Transverse colon (tissue), 4 donors: ENCODE data around the gene SOCS1. TPM values are rescaled to one million over a fixed set of nuclear protein-coding genes. Genes with fewer than 3 reads are reported as not detected.
A peak's percentile ranks its signal among the peaks of the same experiment; 100 is the strongest.

Experiments
- DNase-seq: peaks from one replicate; pipeline ENCODE4 v3.0.0-alpha.2; 2019
- H3K27ac ChIP-seq, 4 donors: fragments of 200-600 bp; sonication (generic); 2 replicates each; pipeline ENCODE4 v1.5.1; 2016 to 2018; ENCODE audit warnings: inconsistent platforms in 4 of 4
- H3K27me3 ChIP-seq: fragments of 200-600 bp; sonication (generic); 2 replicates; pipeline ENCODE4 v1.5.1; 2017; ENCODE audit warnings: inconsistent platforms
- H3K36me3 ChIP-seq, 4 donors: fragments of 200-600 bp; sonication (generic); 2 replicates each; pipeline ENCODE4 v1.5.1; 2017 to 2019; ENCODE audit warnings: inconsistent platforms in 4 of 4
- H3K4me1 ChIP-seq, 4 donors: fragments of 200-600 bp; sonication (generic); 2 replicates each; pipeline ENCODE4 v1.5.1; 2017 to 2020; ENCODE audit warnings: inconsistent platforms in 4 of 4
- H3K4me3 ChIP-seq, 4 donors: fragments of 200-600 bp; sonication (generic); 1 replicate in 1 of 4; 2 replicates in 3 of 4; pipeline versions ENCODE4 v1.5.1 to v1.6.1; 2017 to 2019; ENCODE audit warnings: inconsistent platforms in 4 of 4
- H3K9me3 ChIP-seq, 2 donors: fragments of 200-600 bp; sonication (generic); 2 replicates each; pipeline ENCODE4 v1.5.1; 2017 to 2019; ENCODE audit warnings: inconsistent platforms in 2 of 2
- EP300 ChIP-seq: sonication (generic); formaldehyde crosslinking; IDR thresholded peaks from one replicate; pipeline ENCODE4 v1.6.1; 2017; ENCODE audit warnings: antibody characterized with exemption, low read depth
- POLR2A ChIP-seq: fragments of 450-650 bp; IDR thresholded peaks from one replicate; pipeline ENCODE4 v1.6.1; 2016; ENCODE audit warnings: antibody characterized with exemption, mild to moderate bottlenecking, moderate library complexity
- POLR2AphosphoS5 ChIP-seq, 3 donors: sonication (generic); formaldehyde crosslinking; IDR thresholded peaks; one replicate each; pipeline ENCODE4 v1.6.1; 2016; ENCODE audit warnings: antibody characterized with exemption in 3 of 3
- WGBS, 2 donors: methylation state at CpG; one replicate each; pipeline ENCODE4 v1.1.5; 2018; ENCODE audit warnings: low coverage in 1 of 2; 5-methylcytosine and 5-hydroxymethylcytosine counted together
- in situ Hi-C, 4 donors: fragments of 200-750 bp; cut with MboI; loops; one replicate each; pipeline versions ENCODE4 v1.15.0 to v1.15.1; 2017; ENCODE audit warnings: low sequenced_read_pairs in 3 of 4, low pct_ligation_motif_present in 1 of 4, low pct_unique_long_range_greater_than_20kb in 1 of 4
- intact Hi-C: fragments of 100-400 bp; cut with DNase I; formaldehyde crosslinking; loops from one replicate; pipeline ENCODE4 v1.15.1; 2023; ENCODE audit warnings: low total_unique reads
- total RNA-seq, 4 donors: library from RNA; depleted of rRNA; stranded (reverse); fragments of >200 nt; gene quantifications; one replicate each; pipeline ENCODE4 v1.1.0, GENCODE V29; 2016
- TF ChIP-seq, protein P1 (sequence below), 5 experiments: fragments of 200-600 bp in 3 of 5; fragments of 450-650 bp in 2 of 5; sonication (generic) in 3 of 5; IDR thresholded peaks; 1 replicate in 2 of 5; 2 replicates in 3 of 5; pipeline ENCODE4 v1.5.1; 2016 to 2017; ENCODE audit warnings: antibody characterized with exemption in 5 of 5, inconsistent platforms in 3 of 5, mild to moderate bottlenecking in 2 of 5, moderate library complexity in 1 of 5

SOCS1 gene
- total RNA-seq, 4 donors from 2014 or later: 2.2 to 17.6 (median 10.8) TPM

DNA sequence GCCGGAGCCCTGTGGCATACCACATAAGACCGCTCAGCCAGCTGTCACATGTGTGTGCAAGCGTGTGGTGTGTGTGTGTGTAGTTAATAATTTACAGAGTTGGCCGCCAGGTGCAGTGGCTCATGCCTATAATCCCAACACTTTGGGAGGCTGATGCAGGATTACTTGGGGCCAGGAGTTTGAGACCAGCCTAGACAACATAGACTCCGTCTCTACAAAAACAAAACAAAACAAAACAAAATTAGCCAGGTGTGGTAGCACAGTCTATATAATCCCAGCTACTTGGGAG lies 20.4 kb downstream of the SOCS1 start:
- 62 to 75% methylated on average over 1 to 5 of the region's 5 CpGs for WGBS, 2 donors
- in situ Hi-C loops: no loop called here
- peak; percentile 43 for DNase-seq

DNA sequence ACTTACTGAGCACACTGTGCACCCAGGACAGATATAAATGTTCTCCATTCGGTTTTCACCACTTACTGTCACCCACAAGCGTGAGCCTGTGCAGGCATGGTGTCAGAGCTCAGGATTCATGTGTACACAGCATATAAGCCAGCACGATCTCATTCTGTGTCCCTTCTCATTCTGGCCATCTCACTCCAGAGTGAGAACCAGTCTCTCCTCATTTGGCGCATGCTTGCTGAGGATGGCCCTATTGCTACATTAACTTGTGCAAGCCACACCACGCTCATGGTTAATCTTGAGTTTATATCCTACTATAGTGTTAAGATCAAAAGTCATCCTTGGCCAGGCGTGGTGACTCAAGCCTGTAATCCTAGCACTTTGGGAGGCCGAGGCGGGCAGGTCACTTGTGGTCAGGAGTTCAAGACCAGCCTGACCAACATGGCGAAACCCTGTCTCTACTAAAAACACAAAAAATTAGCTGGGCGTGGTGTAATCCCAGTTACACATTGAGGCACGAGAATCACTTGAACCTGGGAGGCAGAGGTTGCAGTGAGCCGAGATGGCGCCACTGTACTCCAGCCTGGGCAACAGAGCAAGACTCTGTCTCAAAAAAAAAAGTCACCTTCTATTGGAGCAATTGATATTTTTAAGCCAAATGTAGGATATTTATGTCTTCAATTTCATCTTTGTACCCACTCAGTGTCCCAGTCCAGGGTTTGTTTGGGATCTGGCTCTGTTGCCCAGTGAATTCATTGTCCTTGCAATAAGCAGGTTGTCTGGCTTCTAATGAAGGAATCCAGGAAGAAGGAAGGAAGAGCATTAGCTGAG lies 20.9 kb downstream of the SOCS1 start:
- no peaks in the 10 kb centered on the region for H3K9me3 ChIP-seq
- no peak for DNase-seq
- no peaks in the 10 kb centered on the region for H3K27me3 ChIP-seq
- H3K4me3 ChIP-seq: no peak overlapping the region
- no peak for TF ChIP-seq EP300
- TF ChIP-seq POLR2AphosphoS5 (IDR thresholded peaks at IDR 0.05): no peak
- TF ChIP-seq POLR2A: peak; percentile 14
- TF ChIP-seq, protein P1, sequence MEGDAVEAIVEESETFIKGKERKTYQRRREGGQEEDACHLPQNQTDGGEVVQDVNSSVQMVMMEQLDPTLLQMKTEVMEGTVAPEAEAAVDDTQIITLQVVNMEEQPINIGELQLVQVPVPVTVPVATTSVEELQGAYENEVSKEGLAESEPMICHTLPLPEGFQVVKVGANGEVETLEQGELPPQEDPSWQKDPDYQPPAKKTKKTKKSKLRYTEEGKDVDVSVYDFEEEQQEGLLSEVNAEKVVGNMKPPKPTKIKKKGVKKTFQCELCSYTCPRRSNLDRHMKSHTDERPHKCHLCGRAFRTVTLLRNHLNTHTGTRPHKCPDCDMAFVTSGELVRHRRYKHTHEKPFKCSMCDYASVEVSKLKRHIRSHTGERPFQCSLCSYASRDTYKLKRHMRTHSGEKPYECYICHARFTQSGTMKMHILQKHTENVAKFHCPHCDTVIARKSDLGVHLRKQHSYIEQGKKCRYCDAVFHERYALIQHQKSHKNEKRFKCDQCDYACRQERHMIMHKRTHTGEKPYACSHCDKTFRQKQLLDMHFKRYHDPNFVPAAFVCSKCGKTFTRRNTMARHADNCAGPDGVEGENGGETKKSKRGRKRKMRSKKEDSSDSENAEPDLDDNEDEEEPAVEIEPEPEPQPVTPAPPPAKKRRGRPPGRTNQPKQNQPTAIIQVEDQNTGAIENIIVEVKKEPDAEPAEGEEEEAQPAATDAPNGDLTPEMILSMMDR (IDR thresholded peaks at IDR 0.05): no peak
- peak overlapping the region in 1 of 4 donors; percentile 41 for H3K27ac ChIP-seq
- in situ Hi-C loops: no loop called here
- H3K36me3 ChIP-seq: no peaks in the 10 kb centered on the region
- WGBS, 2 donors: 84 to 85% methylated on average over 6 to 13 of the region's 13 CpGs
- H3K4me1 ChIP-seq: peaks cover 0 to 11% (median 5%) of the 10 kb centered on the region in 4 donors
- intact Hi-C loops: no loop called here

More for the DNA sequence above, 20.4 kb downstream of the SOCS1 start:
- TF ChIP-seq, protein P1 (IDR thresholded peaks at IDR 0.05): no peak
- no peak for TF ChIP-seq EP300
- TF ChIP-seq POLR2A: no peak
- no peak for TF ChIP-seq POLR2AphosphoS5 (IDR thresholded peaks at IDR 0.05)
- no peak overlapping the region for H3K27ac ChIP-seq
- H3K4me1 ChIP-seq: peaks cover 0 to 11% (median 5%) of the 10 kb centered on the region in 4 donors
- intact Hi-C loops: no loop called here
- H3K9me3 ChIP-seq: no peaks in the 10 kb centered on the region
- H3K27me3 ChIP-seq: no peaks in the 10 kb centered on the region
- H3K36me3 ChIP-seq: no peaks in the 10 kb centered on the region
- no peak overlapping the region for H3K4me3 ChIP-seq

DNA sequence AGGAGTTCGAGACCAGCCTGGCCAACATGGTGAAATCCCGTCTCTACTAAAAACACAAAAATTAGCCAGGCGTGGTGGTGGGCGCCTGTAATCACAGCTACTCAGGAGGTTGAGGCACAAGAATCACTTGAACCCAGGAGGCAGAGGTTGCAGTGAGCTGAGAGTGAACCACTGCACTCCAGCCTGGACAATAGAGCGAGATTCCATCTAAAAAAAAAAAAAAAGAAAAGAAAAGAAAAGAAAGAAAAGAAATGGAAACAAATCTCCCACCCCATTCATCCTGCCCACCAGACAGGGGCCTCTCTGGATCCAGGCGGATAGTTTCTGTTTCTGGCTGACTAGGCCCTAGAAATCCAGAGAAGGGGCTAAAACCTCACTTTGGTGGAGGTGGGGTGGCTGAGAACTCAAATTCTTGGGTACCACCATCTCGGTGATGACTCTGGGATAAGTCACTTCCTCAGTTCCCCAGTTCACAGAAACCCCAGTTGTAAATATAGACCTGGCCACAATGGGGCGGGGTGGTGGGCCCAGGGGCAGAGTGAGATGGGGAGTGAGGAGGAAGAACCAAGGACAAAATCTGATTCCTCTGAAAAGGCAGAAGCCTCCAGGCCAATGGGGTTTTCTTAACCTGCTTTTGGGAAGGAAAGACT lies 22.2 kb downstream of the SOCS1 start:
- Histone ChIP-seq H3K27me3 (no peaks in the 10 kb centered on the region), H3K4me3 (no peak overlapping the region), H3K36me3 (no peaks in the 10 kb centered on the region), H3K9me3 (no peaks in the 10 kb centered on the region), H3K27ac (peak overlapping the region; percentile 50 to 59 (median 54)), H3K4me1 (peaks cover 0 to 11% (median 5%) of the 10 kb centered on the region in 4 donors)
- TF ChIP-seq POLR2AphosphoS5 (IDR thresholded peaks at IDR 0.05): no peak
- WGBS, 2 donors: 74% methylated on average over 8 of the region's 8 CpGs; no CpG with 5 or more reads in 1 of the 2 donors
- intact Hi-C loops: no loop called here
- DNase-seq: peak; percentile 34
- in situ Hi-C loops: no loop called here

DNA sequence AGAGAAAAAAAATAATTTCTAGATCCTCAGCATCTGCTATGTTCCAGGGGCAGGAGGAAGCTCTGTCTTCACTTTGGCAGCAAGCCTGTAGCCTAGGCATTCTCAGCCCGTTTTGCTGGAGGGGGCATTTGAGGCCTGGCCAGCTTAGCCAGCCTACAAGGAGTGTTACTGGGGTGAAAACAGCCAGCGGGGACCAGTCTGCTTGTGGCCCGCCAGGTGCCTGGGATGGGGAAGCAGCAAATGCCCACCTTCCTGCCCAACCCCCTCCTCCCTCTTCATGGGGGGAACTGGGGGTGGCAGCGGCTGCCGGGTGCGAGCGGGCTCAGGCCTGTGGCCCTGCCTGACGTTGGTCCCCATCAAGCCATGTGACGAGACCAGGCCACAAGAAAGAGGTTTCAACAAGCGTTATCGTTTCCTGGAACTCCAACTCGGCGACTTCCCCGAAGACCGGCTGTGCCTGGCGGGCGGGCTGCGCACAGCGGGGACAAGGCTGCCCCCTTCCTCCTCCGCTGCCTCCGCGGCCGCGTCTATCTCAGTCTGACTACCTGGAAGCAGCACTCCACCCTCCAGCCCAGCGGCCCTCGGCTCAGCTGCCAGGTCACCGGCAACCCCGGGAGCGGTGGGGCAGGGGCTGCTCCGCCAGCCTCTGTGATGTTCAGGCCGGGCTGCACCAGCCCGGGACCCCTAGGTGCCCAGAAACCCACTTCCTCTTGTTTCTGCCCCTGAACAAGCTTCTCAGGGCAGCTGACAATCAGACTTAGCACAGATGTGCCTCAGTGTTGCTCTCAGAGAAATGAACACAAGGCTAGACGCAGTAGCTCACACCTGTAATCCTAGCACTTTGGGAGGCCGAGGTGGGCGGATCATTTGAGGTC lies 22.9 kb downstream of the SOCS1 start:
- Histone ChIP-seq H3K27ac (peak overlapping the region; percentile 50 to 59 (median 54)), H3K27me3 (no peaks in the 10 kb centered on the region), H3K4me1 (peaks cover 0 to 11% (median 5%) of the 10 kb centered on the region in 4 donors), H3K9me3 (no peaks in the 10 kb centered on the region), H3K36me3 (no peaks in the 10 kb centered on the region), H3K4me3 (no peak overlapping the region)
- TF ChIP-seq, protein P1 (IDR thresholded peaks at IDR 0.05): no peak
- TF ChIP-seq POLR2A (peak; percentile 37), EP300 (no peak), POLR2AphosphoS5 (IDR thresholded peaks at IDR 0.05) (peak in 1 of 3 donors; percentile 38)
- DNase-seq: peak; percentile 73
- in situ Hi-C loops (no loop called here), intact Hi-C loops (no loop called here)
- WGBS, 2 donors: 43 to 59% methylated on average over 15 to 35 of the region's 35 CpGs
